GM10266 (cell line): ENCODE measurements around the gene PIEZO2.
A peak's percentile ranks its signal among the peaks of the same experiment; 100 is the strongest.

Experiments used
- DNase-seq: peaks from one replicate; pipeline ENCODE4 v3.0.0; 2012; ENCODE audit errors: extremely low spot score
- TF ChIP-seq, protein P1 (sequence below): IDR thresholded peaks from 2 replicates; pipeline ENCODE4 v1.5.1; 2012; ENCODE audit warnings: mild to moderate bottlenecking, low read depth; ENCODE audit not compliant: control insufficient read depth, insufficient read depth; ENCODE audit errors: missing control alignments

Gene PIEZO2

DNA sequence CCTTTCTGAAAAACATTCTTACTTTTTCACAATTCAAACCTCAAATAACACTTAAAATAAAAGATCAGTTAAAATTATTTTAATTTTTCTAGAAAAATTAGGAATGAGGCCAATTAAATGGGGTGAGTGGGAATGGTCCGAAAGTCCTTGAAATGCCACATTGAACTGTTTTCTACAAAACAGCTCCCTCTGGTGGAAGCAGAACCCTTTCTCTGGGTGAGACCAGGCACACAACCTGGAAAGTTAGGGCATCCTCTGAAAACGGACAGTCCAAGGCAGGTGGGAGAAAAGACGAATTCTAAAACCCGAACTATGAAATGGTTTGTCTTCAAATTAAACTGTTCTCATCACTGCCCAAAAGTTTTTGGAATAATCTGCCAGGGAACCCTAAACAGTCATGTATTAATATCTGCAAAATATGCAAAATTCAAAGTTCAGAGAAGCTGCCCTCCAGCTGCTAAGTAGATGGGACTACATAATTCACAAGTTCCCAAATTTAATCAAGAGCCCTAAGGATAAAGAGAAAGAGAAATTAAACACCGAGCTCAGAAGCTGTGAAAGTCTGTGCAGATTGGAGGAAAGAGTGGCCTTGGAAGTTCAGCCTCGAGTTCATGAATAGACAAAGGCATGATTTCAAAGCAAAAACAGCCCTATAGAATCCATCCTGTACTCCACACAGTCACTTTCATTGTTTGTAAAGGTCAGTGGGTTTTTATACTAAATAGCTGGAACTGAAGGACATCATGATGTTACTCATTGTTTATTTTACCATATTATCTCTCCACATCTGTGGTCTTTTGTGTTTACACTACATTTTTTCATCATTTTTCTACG, 108.3 kb downstream of the PIEZO2 start:
- peak; percentile 38 for DNase-seq
- TF ChIP-seq, protein P1, sequence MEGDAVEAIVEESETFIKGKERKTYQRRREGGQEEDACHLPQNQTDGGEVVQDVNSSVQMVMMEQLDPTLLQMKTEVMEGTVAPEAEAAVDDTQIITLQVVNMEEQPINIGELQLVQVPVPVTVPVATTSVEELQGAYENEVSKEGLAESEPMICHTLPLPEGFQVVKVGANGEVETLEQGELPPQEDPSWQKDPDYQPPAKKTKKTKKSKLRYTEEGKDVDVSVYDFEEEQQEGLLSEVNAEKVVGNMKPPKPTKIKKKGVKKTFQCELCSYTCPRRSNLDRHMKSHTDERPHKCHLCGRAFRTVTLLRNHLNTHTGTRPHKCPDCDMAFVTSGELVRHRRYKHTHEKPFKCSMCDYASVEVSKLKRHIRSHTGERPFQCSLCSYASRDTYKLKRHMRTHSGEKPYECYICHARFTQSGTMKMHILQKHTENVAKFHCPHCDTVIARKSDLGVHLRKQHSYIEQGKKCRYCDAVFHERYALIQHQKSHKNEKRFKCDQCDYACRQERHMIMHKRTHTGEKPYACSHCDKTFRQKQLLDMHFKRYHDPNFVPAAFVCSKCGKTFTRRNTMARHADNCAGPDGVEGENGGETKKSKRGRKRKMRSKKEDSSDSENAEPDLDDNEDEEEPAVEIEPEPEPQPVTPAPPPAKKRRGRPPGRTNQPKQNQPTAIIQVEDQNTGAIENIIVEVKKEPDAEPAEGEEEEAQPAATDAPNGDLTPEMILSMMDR = peak; percentile 70

DNA sequence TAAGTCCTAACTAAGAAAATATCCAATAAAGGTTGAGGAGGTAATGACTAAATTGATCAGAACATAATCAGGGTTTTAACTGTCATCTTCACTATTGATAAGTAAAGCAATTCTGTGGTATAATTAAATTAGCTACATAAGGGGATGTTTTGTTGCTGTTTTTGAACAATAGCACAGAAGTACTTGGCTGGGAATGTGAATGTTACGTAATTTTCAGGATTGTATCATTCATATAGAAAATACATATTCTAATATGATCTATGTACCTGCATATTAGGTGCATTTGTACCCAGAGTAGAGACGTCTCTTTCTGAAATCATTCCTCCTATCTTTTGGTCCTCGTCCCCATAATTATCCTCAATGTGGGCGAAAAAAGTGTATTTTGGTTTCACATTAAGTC, 109.0 kb downstream of the PIEZO2 start:
- TF ChIP-seq, protein P1 = no peak
- DNase-seq = no peak

DNA sequence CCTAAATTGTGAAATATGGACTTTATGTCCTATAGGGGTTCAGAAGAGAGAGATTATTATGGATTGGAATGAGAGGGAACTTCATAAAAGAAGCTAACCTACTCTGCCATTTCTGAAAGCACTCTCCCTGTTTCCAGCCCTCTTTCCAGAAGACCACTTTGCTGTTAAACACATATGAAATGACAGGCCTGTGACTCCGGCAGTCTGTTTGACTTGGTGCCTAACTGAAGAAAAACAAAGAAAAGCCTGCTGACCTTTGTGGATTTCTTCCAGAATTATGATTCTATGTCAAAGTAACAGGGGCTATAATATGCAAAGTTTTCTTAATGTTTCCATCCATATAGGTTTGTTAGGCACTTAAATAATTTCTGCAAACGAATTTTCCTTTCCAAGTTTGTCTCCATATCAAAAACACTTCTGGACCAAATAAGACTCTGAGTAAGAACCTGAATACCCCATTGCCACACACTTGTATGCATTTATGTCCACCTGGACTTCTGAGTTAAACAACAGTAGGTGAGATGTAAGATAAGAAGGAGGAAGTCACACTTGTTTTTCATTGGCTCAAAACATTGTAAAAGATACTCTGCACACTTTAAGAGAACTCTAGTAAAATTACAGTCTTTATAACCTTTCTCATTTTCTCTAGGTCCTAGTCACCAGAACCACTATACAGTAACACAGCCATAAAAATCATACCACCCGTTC, 111.7 kb downstream of the PIEZO2 start:
- TF ChIP-seq, protein P1 = no peak
- DNase-seq = no peak

DNA sequence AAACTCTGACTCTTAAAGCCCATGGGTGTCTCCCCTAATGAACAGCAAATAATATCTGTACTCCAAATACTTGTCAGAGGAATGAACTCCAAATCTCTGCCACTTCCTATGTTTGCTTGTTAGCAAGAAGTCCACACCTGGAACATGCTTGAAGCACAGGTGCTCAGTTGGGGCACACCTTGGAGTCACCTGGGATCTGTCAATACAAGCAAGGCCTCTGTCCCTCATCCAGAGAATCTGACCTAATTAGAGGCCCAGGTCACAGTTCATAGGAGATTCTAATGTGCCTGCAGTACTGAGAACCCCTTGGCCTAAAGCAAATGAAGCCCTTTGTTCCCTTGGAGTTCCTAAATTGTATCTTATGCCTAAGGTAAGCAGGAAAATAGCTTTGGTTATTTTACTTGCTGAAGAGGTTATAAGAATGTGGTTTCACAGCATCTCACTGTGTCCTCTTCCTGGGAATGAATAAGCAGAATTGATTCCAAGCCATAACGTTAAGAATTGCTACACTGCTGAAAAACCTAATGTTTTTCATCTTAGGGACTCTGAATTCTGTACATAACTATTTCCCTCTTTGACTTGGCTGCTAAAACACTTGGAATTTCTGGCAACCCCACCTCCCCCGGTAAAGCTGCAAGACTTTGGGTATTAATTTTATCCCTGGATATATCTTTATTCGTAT, 113.4 kb downstream of the PIEZO2 start:
- TF ChIP-seq, protein P1 = no peak
- DNase-seq = no peak

DNA sequence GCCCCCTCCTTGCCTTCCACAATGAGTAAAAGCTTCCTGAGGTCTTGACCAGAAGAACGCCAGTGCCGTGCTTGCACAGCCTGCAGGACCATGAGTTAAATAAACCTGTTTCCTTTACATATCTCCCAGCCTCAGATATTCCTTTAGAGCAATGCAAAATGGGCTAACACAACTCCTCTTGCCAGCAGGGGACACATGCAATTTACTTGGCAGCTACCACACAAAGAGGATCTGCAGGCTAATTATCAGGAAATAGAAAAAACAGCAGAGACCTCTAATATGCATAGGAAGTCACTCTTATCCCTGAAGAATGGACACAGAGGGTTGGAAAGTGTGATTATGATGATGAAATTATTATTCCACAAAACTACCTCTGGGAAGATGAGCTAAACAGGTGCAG, 114.0 kb downstream of the PIEZO2 start:
- TF ChIP-seq, protein P1 = no peak

DNA sequence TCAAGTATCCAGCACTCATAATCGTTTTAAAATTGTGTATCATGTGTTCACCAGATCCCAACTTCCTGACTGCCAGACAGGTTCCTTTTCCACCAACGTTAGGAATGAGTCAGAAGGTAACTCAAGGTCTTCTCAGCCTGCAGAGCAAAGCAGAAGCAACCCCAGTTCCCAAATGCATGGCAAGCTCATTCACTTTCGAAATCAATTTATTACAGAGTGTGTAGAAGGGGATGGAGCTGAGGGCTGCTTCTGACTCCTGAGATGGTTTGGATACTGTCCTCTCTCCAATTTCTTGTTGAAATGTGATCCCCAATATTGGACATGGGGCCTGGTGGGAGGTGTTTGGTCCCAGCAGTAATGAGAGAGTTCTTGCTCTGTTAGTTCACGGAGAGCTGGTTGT, 114.5 kb downstream of the PIEZO2 start:
- no peak for DNase-seq
- TF ChIP-seq, protein P1 = no peak

More for the DNA sequence above, 114.0 kb downstream of the PIEZO2 start:
- no peak for DNase-seq

DNA sequence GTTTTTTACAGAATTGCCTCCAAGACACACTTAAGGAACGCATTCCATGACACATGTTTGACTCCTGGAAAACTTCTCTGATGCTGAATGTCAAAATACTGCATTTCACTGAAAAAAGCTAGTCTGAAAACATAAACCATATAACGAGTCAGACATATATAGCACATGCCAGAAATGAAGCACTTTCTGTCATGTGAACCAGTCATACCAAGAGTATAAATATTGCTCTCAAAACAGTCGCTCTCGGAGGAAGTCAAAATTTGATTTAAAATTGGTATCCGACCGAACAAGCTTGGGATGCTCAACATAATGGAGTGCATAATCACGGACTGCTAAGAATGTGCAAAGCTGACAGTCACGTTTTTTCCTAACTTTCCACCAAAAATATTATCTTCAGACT, 115.9 kb downstream of the PIEZO2 start:
- TF ChIP-seq, protein P1 = no peak

More for the DNA sequence above, 115.9 kb downstream of the PIEZO2 start:
- DNase-seq = no peak
